SK-N-SH (cell line): ENCODE results near the gene ARHGEF39. TPM values are rescaled to one million over a fixed set of nuclear protein-coding genes. Genes with fewer than 3 reads are reported as not detected.

Source experiments
- ELF1 ChIP-seq: IDR thresholded peaks from 2 replicates; pipeline ENCODE4 v1.4.0; 2012
- EP300 ChIP-seq, 2 experiments: IDR thresholded peaks; 2 replicates each; pipeline versions ENCODE4 v1.4.0 to v1.6.1; 2012; ENCODE audit warnings: borderline replicate concordance in 1 of 2, low read depth in 1 of 2, low read length in 1 of 2
- FOXM1 ChIP-seq: IDR thresholded peaks from 2 replicates; pipeline ENCODE4 v1.4.0; 2012; ENCODE audit warnings: low read depth, mild to moderate bottlenecking
- GATA2 ChIP-seq: sonication (generic); formaldehyde crosslinking; IDR thresholded peaks from 2 replicates; pipeline ENCODE4 v1.5.0; 2020; ENCODE audit warnings: mild to moderate bottlenecking, missing genetic modification reagents
- IRF3 ChIP-seq: fragments of 150-350 bp; IDR thresholded peaks from 2 replicates; pipeline ENCODE4 v1.6.1; 2016; ENCODE audit warnings: mild to moderate bottlenecking, low read depth, low read length
- MAX ChIP-seq: IDR thresholded peaks from 2 replicates; pipeline ENCODE4 v1.4.0; 2012; ENCODE audit warnings: low read depth
- MXI1 ChIP-seq: IDR thresholded peaks from 2 replicates; pipeline ENCODE4 v1.6.1; 2012; ENCODE audit warnings: mild to moderate bottlenecking, low read depth, low read length, improper control_type of control experiment
- NFIC ChIP-seq: IDR thresholded peaks from 2 replicates; pipeline ENCODE4 v1.4.0; 2012; ENCODE audit warnings: borderline replicate concordance
- NRF1 ChIP-seq: IDR thresholded peaks from 2 replicates; pipeline ENCODE4 v1.6.1; 2012; ENCODE audit warnings: low read depth, mild to moderate bottlenecking, low read length
- PBX3 ChIP-seq: IDR thresholded peaks from 2 replicates; pipeline ENCODE4; 2012
- POLR2AphosphoS5 ChIP-seq: IDR thresholded peaks from 2 replicates; pipeline ENCODE4 v1.6.1; 2012; ENCODE audit warnings: low read depth, low read length
- RCOR1 ChIP-seq: fragments of 150-350 bp; IDR thresholded peaks from 2 replicates; pipeline ENCODE4 v1.6.1; 2017; ENCODE audit warnings: antibody characterized with exemption, low read length
- REST ChIP-seq: IDR thresholded peaks from 2 replicates; pipeline ENCODE4 v1.6.1; 2012; ENCODE audit warnings: mild to moderate bottlenecking, low read depth, low read length, moderate library complexity
- TAF1 ChIP-seq: IDR thresholded peaks from 2 replicates; pipeline ENCODE4 v1.6.1; 2012; ENCODE audit warnings: low read depth, mild to moderate bottlenecking, low read length, moderate library complexity, borderline replicate concordance
- TCF12 ChIP-seq: IDR thresholded peaks from 2 replicates; pipeline ENCODE4 v1.4.0; 2012
- TEAD4 ChIP-seq: IDR thresholded peaks from 2 replicates; pipeline ENCODE4 v1.4.0; 2012; ENCODE audit warnings: mild to moderate bottlenecking, borderline replicate concordance; ENCODE audit not compliant: insufficient read depth
- USF2 ChIP-seq: fragments of 150-350 bp; IDR thresholded peaks from 2 replicates; pipeline ENCODE4 v1.6.1; 2017; ENCODE audit warnings: antibody characterized with exemption, low read length, low read depth, borderline replicate concordance
- ZBTB33 ChIP-seq: IDR thresholded peaks from 2 replicates; pipeline ENCODE4 v1.4.0; 2012; ENCODE audit warnings: low read depth, borderline replicate concordance
- polyA plus RNA-seq, 3 experiments: library from polyadenylated mRNA; depleted of rRNA; stranded (reverse); fragments of >200 nt; gene quantifications; 2 replicates each; pipeline ENCODE4 v1.2.3, GENCODE V29; 2012

The ARHGEF39 gene
- polyA plus RNA-seq, 1 of the 3 experiments (the other 2 are of a cell fraction) = 4.9 TPM

- TF ChIP-seq PBX3 (no peak), MAX (no peak), REST (no peak), TAF1 (peak; percentile 67), NFIC (no peak), RCOR1 (peak; percentile 39; the same call in 1 of the 2 replicates), POLR2AphosphoS5 (peak; percentile 79; the same call in 1 of the 2 replicates), TEAD4 (no peak), USF2 (no peak), ELF1 (no peak), GATA2 (CRISPR knock-in tag) (no peak), EP300 (IDR thresholded peaks at IDR 0.05; ENCODE audit: borderline replicate concordance in 1 of 2, low read depth in 1 of 2, low read length in 1 of 2) (no peak), IRF3 (no peak), FOXM1 (no peak), NRF1 (peak; percentile 79), MXI1 (peak; percentile 59), TCF12 (no peak), ZBTB33 (no peak)
Observed at GRCh38 chr9:35646533-35647265, 18.3 kb downstream of the ARHGEF39 start (continued).
